HEK293T (cell line): Measurements from ENCODE around the gene CCL25.

Source experiments
- ELF4 ChIP-seq: fragments of 450-650 bp; IDR thresholded peaks from 2 replicates; pipeline ENCODE4 v1.6.1; 2017; ENCODE audit warnings: antibody characterized with exemption
- FOXA1 ChIP-seq: fragments of 450-650 bp; IDR thresholded peaks from 2 replicates; pipeline ENCODE4 v1.6.1; 2016; ENCODE audit warnings: mild to moderate bottlenecking
- FOXM1 ChIP-seq: fragments of 450-650 bp; IDR thresholded peaks from 2 replicates; pipeline ENCODE4 v1.6.1; 2017; ENCODE audit warnings: mild to moderate bottlenecking, borderline replicate concordance
- HDGF ChIP-seq: fragments of 450-650 bp; IDR thresholded peaks from 2 replicates; pipeline ENCODE4 v1.6.1; 2017; ENCODE audit warnings: antibody characterized with exemption, borderline replicate concordance

DNA sequence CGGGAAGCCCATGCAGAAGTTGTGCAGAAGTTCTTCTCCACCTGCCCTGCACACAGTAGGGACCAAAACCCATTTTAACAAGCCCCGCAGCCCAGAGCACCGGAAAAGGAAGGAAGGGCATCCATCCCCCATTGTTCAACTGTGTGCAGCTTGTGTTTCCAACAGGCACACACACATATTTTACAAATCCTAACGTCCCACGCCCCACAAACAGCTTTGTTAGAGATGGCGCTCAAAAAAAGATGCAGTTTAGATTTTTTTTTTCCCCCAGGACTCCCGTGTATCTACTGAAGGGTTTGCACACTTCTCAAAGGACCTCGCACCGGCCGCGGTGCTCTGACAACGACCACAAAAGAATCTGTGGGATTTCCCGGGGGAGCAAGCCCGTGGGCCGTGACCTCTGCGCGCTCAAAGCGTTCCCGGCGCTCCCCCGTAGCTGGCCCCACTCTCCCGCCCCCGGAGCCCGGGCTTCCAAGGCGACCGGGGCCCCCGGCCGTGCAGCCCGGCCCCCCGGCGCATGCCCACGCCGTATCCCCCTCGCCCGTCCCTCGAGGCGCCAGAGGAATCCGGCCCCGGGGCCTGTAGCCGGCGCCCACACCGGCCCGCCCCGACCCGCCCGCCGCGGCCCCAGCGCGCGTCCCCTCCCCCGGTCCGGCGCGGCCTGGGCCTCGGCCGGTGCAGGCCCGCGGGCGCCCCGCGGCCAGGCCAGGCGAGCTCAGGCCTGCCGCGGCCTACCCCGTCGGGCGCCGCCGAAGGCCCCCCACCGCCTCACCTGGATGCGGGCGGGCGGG lies 47.6 kb upstream of the CCL25 start:
- no peak for TF ChIP-seq FOXM1
- no peak for TF ChIP-seq ELF4
- no peak for TF ChIP-seq HDGF
- TF ChIP-seq FOXA1: no peak
